HG02938 (cell line): Measurements from ENCODE around the gene RAB11FIP3.
"Not testable (repeated sequence)": the region's sequence is repeated elsewhere in the genome, so short reads cannot be mapped to it uniquely, and the experiment has no call there.

Experiments
- ATAC-seq: cut with Tn5 transposase; IDR thresholded peaks from one replicate; pipeline ENCODE4 v1.9.1; 2021; ENCODE audit warnings: mild to moderate bottlenecking, moderate library complexity; ENCODE audit not compliant: unreplicated experiment

The RAB11FIP3 gene, protein sequence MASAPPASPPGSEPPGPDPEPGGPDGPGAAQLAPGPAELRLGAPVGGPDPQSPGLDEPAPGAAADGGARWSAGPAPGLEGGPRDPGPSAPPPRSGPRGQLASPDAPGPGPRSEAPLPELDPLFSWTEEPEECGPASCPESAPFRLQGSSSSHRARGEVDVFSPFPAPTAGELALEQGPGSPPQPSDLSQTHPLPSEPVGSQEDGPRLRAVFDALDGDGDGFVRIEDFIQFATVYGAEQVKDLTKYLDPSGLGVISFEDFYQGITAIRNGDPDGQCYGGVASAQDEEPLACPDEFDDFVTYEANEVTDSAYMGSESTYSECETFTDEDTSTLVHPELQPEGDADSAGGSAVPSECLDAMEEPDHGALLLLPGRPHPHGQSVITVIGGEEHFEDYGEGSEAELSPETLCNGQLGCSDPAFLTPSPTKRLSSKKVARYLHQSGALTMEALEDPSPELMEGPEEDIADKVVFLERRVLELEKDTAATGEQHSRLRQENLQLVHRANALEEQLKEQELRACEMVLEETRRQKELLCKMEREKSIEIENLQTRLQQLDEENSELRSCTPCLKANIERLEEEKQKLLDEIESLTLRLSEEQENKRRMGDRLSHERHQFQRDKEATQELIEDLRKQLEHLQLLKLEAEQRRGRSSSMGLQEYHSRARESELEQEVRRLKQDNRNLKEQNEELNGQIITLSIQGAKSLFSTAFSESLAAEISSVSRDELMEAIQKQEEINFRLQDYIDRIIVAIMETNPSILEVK

DNA sequence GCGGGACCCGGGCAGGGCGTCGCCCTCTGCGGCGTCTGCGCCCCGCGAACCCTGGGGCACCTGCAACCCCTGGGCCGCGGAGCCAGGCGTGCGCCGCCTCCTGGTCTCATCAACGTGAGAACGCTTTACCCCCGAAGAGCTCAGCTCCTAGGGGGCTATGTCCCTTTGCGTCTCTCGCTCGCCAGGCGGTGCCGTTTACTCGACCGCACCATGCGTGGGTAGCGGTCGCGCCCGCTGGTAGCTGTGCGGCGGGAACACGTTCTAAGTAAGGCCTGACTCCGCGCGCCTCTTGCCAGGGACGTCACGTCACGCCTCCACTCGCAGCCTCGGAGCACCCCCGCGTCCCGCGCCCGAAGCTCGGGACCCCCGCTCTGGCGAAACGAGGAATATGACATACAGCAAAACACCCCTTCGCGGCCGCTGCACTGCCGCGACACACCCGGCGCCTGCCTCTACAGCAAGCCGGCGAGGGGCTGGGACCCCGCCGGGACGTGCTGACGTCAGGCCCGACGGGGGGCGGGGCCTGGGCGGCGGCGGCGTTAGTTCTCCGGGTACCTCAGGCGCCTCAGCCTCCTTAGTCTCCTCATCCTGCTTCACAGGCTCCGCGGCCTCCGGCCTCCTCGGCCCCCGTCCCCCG, at the start of gene RAB11FIP3:
RAB11FIP3 (plus strand) TSS at position 568 of the 637 bp plus-strand sequence. CDS start 358 bp downstream, outside the sequence.
- peak; percentile 73 for ATAC-seq

DNA sequence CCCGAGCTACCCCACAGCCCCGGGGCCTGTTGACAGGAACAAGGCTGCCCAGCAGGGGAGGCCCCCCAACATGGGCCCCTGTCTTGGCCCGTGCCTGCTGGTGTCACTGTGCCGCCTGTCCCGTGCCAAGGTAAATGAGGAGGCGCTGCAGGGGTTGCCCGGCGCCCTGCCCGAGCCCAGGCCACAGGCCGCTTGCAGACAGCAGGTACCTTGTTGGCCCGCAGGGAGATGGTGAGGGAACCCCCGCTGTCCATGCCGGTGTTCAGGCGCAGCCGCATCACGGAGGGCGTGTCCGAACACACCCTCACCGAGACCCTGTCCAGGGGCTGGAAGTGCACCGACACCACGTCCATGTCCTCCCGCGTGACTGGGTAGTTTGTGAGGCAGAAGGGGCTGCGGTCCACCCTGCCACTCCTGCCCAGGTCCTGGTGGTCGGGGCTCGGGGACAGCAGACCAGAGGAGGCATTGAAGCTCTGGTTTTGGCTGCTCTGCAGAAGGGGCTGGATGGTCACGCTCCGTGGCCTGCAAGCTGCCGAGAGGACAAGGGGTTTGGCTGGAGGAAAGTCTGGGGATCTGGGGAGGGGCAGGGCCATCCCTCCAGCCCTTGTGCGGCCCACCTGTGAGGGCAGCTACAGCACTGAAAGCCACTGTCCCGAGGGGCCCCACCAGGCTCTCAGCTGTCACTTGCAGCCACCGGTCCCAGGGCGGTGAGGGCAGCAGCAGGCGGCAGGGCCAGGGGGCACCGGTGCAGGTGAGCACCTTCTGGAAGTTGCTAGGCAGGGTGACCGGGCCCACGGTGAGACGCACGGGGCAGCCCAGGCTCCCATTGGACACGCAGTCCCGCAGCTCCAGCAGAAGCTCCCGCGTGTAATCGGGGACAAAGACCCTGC, 49.3 kb upstream of the RAB11FIP3 start:
- ATAC-seq, result no peak

DNA sequence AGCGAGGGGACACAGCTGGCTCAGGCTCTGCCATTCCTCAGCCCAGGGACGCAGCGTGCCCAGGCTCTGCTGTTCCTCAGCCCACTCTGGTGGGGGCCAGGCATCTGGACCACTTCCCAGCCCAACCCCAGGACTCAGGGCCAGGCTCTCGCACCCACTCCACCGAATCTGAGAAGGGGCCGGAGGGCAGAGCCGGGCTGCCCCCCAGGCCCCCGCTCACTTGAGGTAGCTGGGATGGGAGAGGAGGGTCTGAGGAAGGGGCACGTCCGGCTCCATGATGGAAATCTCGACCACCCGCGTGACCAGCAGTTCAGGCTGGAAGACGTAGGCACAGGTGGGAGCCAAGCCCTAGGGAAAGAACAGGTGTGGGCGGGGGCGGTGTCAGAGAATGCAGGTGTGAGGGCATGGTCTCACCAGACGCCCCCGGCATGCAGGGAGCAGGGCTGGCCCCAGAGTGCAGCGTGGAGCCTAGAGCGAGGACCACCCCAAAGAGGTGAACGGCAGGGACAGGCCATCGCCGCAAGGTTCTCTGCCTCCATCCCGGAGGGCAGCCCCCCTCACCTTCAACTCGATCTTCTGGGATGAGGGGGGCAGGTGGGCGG, 48.5 kb upstream of the RAB11FIP3 start:
- no peak for ATAC-seq

DNA sequence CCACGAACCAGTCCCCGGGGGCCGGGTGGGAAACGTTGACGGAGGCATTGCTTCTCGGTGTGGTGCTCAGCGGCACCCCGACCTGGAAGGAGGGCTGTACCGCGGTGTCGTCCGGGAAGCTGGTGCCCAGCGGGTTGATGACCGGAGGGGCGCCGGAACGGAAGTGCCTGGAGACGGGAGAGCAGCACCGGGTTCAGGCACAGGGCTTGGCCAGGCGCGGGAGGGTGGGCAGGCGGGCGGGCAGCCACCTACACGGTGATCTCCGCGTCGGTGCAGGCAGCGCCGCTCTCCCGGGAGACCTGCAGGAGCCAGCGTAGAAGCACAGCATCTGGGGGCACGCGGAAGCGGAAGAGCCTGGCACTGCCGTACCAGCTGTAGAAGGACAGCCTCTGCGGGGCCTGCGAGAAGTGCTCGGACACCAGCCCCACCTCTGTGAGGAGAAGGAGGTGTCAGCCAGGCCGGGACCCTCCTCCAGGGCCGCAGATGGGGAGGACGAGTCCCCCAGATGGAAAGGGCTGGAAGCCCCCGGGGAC, 48.0 kb upstream of the RAB11FIP3 start:
- ATAC-seq, result no peak

DNA sequence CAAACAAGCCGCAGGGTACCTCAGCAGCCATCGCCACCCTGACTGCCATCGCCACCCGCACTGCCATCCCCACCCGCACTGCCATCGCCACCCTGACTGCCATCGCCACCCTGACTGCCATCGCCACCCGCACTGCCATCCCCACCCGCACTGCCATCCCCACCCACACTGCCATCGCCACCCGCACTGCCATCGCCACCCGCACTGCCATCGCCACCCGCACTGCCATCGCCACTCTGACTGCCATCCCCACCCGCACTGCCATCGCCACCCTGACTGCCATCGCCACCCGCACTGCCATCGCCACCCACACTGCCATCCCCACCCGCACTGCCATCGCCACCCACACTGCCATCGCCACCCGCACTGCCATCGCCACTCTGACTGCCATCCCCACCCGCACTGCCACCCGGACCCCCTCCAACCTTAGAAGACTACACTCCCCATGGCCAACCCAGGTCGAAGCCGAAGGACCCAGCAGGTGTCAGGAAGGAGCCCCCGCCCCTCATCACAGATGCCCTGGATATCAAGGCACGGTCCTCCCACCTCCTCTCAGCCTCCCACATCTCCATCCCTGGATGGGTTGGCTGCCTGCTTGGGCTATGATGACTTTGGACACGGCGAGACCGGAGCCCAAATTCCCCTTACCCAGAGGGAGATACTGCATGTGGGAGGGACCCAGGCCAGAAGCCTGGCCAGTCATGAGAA, 47.2 kb upstream of the RAB11FIP3 start:
- not testable (repeated sequence) for ATAC-seq

DNA sequence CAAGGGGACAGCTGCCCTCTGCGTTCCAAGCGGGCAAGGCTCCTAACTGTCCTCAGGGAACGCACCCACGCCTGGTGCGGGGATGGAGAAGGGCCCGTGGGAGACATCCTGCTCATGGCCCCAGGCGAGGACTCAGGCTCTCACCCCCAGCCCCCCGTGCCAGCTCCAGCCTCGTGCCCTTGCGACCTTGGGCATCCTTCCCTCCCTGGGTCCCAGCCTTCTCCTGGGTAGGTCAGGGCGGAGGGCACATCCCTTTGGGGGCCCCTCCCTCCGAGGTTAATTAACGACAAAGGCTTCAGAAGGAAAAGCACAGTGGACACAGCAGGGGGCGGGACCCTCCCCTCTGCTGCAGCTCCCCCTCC, 46.6 kb upstream of the RAB11FIP3 start:
- ATAC-seq, result no peak

DNA sequence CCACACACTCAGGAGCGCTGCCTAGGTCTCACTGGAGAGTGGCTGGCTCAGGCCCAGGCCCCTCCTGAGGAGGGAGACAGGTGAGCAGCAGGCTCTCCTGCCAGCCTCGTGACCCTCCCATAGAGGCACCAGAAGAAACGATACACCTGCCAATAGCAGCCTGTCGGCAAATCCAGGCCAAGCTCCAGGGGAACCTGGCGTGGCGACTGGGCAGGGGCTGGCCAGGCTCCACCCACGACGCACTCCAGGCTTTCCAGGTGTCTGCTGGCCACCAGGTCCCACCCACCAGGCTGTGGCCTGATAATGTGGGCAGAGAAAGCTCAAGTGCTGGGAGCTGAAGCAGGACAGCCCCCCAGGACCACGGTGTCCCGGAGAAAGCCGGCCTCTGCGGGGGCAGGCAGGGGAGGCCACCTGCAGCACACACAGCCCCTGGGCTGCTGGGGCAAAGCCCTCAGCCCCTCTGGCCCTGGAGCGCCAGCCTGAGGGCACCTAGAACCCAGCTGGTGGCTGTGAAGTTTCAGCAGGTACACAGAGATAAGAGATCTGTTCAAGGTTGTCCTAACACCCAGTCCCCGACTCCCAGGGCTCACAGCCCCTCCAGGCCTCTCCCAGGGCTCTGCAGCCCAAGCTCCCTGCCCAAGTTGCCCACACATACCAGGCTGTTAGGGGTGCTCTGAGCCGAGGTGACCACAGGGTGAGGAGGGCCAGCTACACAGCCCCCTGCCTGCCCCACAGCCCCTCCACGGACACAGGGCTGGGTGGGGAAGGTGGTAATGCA, 46.1 kb upstream of the RAB11FIP3 start:
- no peak for ATAC-seq

DNA sequence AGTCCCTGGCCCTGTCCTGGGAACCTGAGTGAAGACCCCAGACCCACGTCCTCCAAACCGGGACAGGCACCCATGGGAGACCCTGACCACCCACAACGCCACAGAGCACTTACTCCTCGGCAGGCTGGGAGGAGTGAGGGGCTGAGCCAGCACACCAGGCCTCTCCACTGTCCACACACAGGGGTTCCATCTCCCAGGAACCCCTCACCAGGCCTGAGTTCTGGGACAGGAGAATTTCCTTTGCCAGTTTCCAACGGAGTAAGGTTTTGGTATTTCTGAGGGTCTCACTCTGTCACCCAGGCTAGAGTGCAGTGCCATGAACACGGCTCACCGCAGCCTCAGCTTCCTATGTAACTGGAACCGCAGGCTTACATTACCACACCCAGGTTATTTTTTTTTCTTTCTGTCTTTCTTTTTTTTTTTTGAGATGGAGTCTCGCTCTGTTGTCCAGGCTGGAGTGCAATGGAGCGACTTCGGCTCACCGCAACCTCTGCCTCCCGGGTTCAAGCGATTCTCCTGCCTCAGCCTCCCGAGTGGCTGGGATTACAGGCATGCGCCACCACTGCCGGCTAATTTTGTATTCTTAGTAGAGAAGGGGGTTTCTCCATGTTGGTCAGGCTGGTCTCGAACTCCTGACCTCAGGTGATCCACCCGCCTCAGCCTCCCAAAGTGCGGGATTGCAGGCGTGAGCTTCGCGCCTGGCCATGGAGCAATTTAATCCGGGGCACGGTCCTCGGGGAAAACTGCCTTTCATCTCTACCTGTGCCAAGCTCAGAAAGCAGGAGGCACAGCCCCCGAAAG, 45.3 kb upstream of the RAB11FIP3 start:
- no peak for ATAC-seq

DNA sequence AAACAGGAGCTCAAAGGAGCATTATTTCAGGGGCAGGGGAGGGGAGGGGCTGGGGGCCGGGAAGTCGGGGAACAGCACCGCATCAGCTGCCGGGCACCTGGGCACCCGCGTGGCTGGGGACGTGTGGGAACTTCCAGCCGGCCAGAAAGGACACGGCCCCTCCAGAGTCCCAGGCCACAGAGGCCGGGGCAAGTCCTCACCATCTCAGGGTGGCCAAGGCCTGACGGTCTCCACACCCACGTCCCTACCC, 44.8 kb upstream of the RAB11FIP3 start:
- ATAC-seq, result no peak

DNA sequence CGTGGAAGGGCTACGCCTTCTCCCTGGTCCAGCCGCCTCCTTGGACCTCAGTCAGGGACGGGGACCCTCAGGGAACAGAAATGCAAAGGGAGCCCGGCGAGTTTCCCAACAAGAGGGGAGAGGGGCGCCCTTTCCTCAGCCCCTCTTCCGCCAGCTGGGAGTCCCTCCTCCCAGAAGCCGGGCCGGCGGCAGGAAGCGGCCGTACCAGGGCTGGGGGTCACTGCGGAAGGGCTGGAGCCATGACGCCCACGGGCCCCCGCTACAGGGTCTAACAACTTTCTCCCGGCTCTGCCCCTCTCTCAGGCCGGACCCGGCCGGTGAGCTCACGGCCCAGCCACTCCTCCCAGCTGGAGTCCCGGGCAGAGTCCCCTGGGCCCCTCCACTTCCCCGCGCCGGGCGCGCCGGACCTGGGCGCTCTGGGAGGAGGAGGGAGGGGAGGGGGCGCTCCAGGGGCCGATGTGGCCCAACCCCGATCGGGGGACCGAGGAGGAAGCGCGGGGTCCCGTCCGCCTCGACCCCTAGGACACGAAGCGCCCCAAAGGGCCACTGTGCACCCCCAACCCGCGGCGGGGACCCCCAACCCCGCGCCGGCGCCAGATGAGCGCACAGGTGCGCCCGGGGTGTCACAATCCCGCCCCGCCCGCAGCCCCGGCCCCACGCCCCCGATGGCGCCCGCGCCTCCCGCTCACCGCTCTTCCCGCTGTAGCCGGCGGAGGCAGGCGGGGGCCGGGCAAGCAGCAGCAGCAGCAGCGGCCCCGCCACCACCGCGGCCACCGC, 44.2 kb upstream of the RAB11FIP3 start:
- ATAC-seq, result no peak

DNA sequence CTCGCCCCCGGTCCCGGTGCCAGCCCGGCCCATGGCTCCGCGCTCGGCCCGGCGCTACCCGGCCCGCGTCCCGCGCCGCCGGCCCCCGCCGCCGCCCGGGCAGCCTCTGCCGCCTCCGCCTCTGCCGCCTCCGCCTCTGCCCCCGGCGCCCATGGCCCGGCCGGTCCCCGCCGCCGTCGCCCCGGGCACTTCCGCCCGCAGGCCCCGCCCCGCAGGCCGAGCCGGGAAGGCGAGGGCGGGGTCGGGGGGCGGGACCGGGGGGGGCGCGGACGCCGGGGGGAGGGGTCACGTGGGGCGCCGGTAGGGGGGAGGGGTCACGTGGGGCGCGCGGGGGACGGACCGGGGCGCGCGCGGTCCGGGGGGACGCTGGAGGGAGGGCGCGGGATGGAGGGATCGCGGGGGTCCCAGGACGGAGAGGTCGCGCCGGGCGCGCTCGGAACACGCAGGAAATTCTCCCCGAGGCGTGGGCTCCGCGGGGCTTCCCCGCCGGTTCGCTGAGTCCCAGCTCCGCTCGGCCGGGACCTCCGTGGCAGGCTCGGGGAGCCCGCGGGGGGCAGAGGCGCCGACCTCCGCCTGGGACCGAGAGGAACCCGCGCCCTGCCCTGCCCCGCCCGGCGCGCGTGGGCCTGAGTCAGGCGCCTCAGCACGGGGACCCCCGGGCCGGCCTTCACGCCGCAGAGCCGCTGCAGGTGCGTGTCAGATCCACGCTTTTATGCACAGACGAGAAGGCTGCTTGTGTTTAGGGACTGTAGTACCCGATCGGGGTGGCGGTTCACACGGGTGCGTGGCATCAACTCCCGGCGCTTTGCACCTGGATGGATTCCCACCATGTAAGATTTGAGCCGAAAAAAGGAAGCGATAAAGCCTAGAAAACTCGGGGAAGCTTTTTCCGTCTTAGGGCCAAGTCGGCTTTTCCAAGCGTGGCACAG, 43.4 kb upstream of the RAB11FIP3 start, which contains the start of gene PGAP6:
PGAP6 (minus strand) TSS at position 190 of the 929 bp plus-strand sequence; CDS start at position 33, 157 bp downstream.
- no peak for ATAC-seq

DNA sequence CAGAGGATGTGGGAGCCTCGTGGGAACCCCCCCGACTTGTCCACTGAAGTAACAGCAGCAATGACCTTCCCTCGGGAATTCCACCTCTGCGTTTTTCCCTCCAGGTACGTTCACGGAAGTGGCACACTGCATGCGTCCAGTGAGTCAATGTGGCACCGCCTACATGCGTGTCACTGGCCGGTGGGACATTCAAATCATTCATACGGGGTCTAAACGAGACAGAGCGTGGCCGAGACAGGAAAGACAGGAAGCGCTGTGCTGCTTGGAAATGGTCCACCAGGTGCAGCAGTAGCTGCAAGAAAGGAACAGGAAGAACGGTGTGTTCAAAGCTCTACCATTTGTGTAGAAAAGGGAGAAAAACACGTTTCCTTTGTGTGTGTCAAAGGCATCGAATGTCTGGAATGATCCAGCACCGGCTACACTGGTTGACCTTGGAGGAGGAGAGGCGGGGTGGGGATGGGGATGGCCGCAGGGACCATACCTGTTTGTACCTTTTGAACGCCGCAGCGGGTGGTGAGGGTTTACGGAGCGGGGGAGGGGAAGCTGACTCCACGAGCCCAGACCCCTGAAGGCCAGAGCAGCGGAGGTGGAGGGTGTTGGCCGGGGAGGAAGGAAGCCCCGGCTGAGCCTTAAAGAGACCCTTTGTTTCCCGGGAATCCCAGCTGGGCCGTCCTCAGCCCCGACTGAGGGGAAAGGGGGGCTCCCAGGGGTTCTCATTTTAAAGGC, 42.0 kb upstream of the RAB11FIP3 start:
- no peak for ATAC-seq

DNA sequence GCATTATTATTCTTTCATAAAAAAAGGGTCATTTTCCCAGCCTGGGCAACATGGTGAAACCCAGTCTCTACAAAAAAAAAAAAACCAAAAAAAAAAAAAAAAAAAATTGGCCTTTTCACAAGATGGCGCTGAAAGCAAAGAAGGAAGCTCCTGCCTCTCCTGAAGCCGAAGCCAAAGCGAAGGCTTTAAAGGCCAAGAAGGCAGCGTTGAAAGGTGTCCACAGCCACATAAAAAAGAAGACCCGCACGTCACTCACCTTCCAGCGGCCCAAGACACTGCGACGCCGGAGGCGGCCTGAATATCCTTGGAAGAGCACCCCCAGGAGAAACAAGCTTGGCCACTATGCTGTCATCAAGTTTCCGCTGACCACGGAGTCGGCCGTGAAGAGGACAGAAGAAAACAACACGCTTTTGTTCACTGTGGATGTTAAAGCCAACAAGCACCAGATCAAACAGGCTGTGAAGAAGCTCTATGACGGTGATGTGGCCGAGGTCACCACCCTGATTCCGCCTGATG, 38.8 kb upstream of the RAB11FIP3 start:
- no peak for ATAC-seq

DNA sequence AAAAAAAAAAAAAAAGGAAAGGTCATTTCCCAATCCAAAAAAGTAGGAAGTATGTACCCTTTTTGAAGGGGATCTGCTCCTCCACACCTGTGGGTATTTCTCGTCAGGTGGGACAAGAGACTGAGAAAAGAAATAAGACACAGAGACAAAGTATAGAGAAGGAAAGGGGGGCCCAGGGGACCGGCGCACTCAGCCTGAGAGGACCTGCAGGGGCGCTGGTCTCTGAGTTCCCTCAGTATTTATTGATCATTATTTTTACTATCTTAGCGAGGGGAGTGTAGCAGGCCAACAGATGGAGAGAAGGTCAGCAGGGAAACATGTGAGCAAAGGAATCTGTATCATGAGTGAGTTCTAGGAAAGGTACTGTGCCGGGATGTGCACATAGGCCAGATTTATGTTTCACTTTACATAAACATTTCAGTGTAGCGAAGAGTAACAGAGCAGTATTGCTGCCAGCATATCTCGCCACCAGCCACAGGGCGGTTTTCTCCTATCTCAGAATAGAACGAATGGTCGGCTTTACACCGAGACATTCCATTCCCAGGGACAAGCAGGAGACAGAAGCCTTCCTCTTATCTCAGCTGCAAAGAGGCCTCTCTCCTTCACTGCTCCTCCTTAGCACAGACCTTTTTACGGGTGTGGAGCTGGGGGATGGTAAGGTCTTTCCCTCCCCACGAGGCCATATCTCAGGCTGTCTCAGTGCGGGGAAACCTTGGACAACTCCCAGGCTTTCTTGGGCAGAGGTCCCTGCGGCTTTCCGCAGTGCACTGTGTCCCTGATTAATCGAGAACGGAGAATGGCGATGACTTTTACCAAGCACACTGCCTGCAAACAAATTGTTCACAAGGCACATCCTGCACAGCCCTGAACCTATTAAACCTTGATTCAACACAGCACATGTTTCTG, 37.4 kb upstream of the RAB11FIP3 start:
- ATAC-seq, result not testable (repeated sequence)
